Measurements from ENCODE around the gene ICAM2.
"Not testable (repeated sequence)": the region's sequence is repeated elsewhere in the genome, so short reads cannot be mapped to it uniquely, and the experiment has no call there.

Gene ICAM2

GRCh38 chr17:64024781-64025731, 4.6 kb upstream of the ICAM2 start:
- no peak overlapping the region for H2BK12ac ChIP-seq (ENCODE audit: low read length in 2 of 2)
- no peak overlapping the region for H2BK120ac ChIP-seq (ENCODE audit: low read depth, low read length)
- H3K9me3 ChIP-seq (ENCODE audit: control insufficient read depth, low read length): no peaks in the 10 kb centered on the region
- no peak overlapping the region for H2AFZ ChIP-seq (ENCODE audit: low read depth, low read length)
- peaks cover 3 to 5% of the 10 kb centered on the region in 2 experiments for H3K27me3 ChIP-seq (ENCODE audit: control insufficient read depth in 1 of 2, insufficient read depth in 1 of 2, low read length in 2 of 2)
- H4K8ac ChIP-seq (ENCODE audit: low read length): no peak overlapping the region
- no peak overlapping the region for H3K18ac ChIP-seq (ENCODE audit: low read depth in 1 of 2, low read length in 2 of 2)
- H4K91ac ChIP-seq (ENCODE audit: low read length): no peak overlapping the region
- H3K4ac ChIP-seq (ENCODE audit: low read depth in 1 of 2, low read length in 2 of 2): no peak overlapping the region
- WGBS: 84% methylated on average over 16 of the region's 19 CpGs
- DNase-seq: no peak
- H3K4me1 ChIP-seq (ENCODE audit: control insufficient read depth, insufficient read depth, low read depth, low read length): peaks cover 2% of the 10 kb centered on the region
- no peak overlapping the region for H2BK15ac ChIP-seq (ENCODE audit: low read depth, poor library complexity, severe bottlenecking)
- H3K14ac ChIP-seq (ENCODE audit: low read length in 2 of 2): no peak overlapping the region
- H3K27ac ChIP-seq (ENCODE audit: low read length, poor library complexity, severe bottlenecking): no peak overlapping the region
- H3K23ac ChIP-seq (ENCODE audit: low read length in 2 of 2): no peak overlapping the region
- H3K79me1 ChIP-seq (replicated peaks; ENCODE audit: low read length, poor library complexity, severe bottlenecking): no peaks in the 10 kb centered on the region
- no peak overlapping the region for H3K4me2 ChIP-seq (ENCODE audit: low read length, poor library complexity, severe bottlenecking)
- no peaks in the 10 kb centered on the region for H3K36me3 ChIP-seq (ENCODE audit: control insufficient read depth in 1 of 2, insufficient read depth in 2 of 2, low read depth in 1 of 2, low read length in 2 of 2)
- H2BK5ac ChIP-seq (ENCODE audit: low read depth, low read length, poor library complexity, severe bottlenecking): no peak overlapping the region
- H2AK5ac ChIP-seq (ENCODE audit: low read length, severe bottlenecking): no peak overlapping the region
- no peak overlapping the region for H3K4me3 ChIP-seq (ENCODE audit: insufficient read depth in 1 of 2, low read depth in 1 of 2, low read length in 2 of 2)
- no peak overlapping the region for H3K9ac ChIP-seq (ENCODE audit: low read length)

GRCh38 chr17:64024215-64024654, 3.8 kb upstream of the ICAM2 start:
- Histone ChIP-seq H3K23ac (ENCODE audit: low read length in 2 of 2) (no peak overlapping the region), H3K4me1 (ENCODE audit: control insufficient read depth, insufficient read depth, low read depth, low read length) (peaks cover 2% of the 10 kb centered on the region), H2BK12ac (ENCODE audit: low read length in 2 of 2) (no peak overlapping the region), H3K27me3 (ENCODE audit: control insufficient read depth in 1 of 2, insufficient read depth in 1 of 2, low read length in 2 of 2) (peaks cover 6 to 9% of the 10 kb centered on the region in 2 experiments), H3K9me3 (ENCODE audit: control insufficient read depth, low read length) (no peaks in the 10 kb centered on the region), H3K18ac (ENCODE audit: low read depth in 1 of 2, low read length in 2 of 2) (no peak overlapping the region), H2BK120ac (ENCODE audit: low read depth, low read length) (no peak overlapping the region), H4K8ac (ENCODE audit: low read length) (no peak overlapping the region), H3K14ac (ENCODE audit: low read length in 2 of 2) (no peak overlapping the region), H3K9ac (ENCODE audit: low read length) (no peak overlapping the region), H2BK5ac (ENCODE audit: low read depth, low read length, poor library complexity, severe bottlenecking) (no peak overlapping the region), H3K4me3 (ENCODE audit: insufficient read depth in 1 of 2, low read depth in 1 of 2, low read length in 2 of 2) (no peak overlapping the region), H3K4me2 (ENCODE audit: low read length, poor library complexity, severe bottlenecking) (no peak overlapping the region), H2BK15ac (ENCODE audit: low read depth, poor library complexity, severe bottlenecking) (no peak overlapping the region), H3K36me3 (ENCODE audit: control insufficient read depth in 1 of 2, insufficient read depth in 2 of 2, low read depth in 1 of 2, low read length in 2 of 2) (no peaks in the 10 kb centered on the region), H2AK5ac (ENCODE audit: low read length, severe bottlenecking) (no peak overlapping the region), H3K27ac (ENCODE audit: low read length, poor library complexity, severe bottlenecking) (no peak overlapping the region), H2AFZ (ENCODE audit: low read depth, low read length) (no peak overlapping the region), H4K91ac (ENCODE audit: low read length) (no peak overlapping the region), H3K4ac (ENCODE audit: low read depth in 1 of 2, low read length in 2 of 2) (no peak overlapping the region), H3K79me1 (replicated peaks; ENCODE audit: low read length, poor library complexity, severe bottlenecking) (no peaks in the 10 kb centered on the region)
- WGBS: 84% methylated on average over 8 of the region's 8 CpGs
- no peak for DNase-seq

- no peaks in the 10 kb centered on the region for H3K79me1 ChIP-seq (replicated peaks; ENCODE audit: low read length, poor library complexity, severe bottlenecking)
- no peak overlapping the region for H3K9ac ChIP-seq (ENCODE audit: low read length)
- no peak overlapping the region for H4K91ac ChIP-seq (ENCODE audit: low read length)
- no peak overlapping the region for H3K18ac ChIP-seq (ENCODE audit: low read depth in 1 of 2, low read length in 2 of 2)
- peaks cover 2% of the 10 kb centered on the region for H3K4me1 ChIP-seq (ENCODE audit: control insufficient read depth, insufficient read depth, low read depth, low read length)
- no peak overlapping the region for H2BK12ac ChIP-seq (ENCODE audit: low read length in 2 of 2)
- H3K23ac ChIP-seq (ENCODE audit: low read length in 2 of 2): no peak overlapping the region
- no peak overlapping the region for H2AFZ ChIP-seq (ENCODE audit: low read depth, low read length)
- no peak overlapping the region for H2BK5ac ChIP-seq (ENCODE audit: low read depth, low read length, poor library complexity, severe bottlenecking)
- H3K9me3 ChIP-seq (ENCODE audit: control insufficient read depth, low read length): no peaks in the 10 kb centered on the region
- no peak overlapping the region for H3K4me2 ChIP-seq (ENCODE audit: low read length, poor library complexity, severe bottlenecking)
- no peak overlapping the region for H3K27ac ChIP-seq (ENCODE audit: low read length, poor library complexity, severe bottlenecking)
- H3K4me3 ChIP-seq (ENCODE audit: insufficient read depth in 1 of 2, low read depth in 1 of 2, low read length in 2 of 2): no peak overlapping the region
- WGBS: 87% methylated on average over 5 of the region's 5 CpGs
- H4K8ac ChIP-seq (ENCODE audit: low read length): no peak overlapping the region
- H2BK15ac ChIP-seq (ENCODE audit: low read depth, poor library complexity, severe bottlenecking): no peak overlapping the region
- peaks cover 6 to 9% of the 10 kb centered on the region in 2 experiments for H3K27me3 ChIP-seq (ENCODE audit: control insufficient read depth in 1 of 2, insufficient read depth in 1 of 2, low read length in 2 of 2)
- no peak for DNase-seq
- no peak overlapping the region for H3K4ac ChIP-seq (ENCODE audit: low read depth in 1 of 2, low read length in 2 of 2)
- no peaks in the 10 kb centered on the region for H3K36me3 ChIP-seq (ENCODE audit: control insufficient read depth in 1 of 2, insufficient read depth in 2 of 2, low read depth in 1 of 2, low read length in 2 of 2)
- no peak overlapping the region for H2BK120ac ChIP-seq (ENCODE audit: low read depth, low read length)
- H2AK5ac ChIP-seq (ENCODE audit: low read length, severe bottlenecking): no peak overlapping the region
- no peak overlapping the region for H3K14ac ChIP-seq (ENCODE audit: low read length in 2 of 2)
Observed at GRCh38 chr17:64022611-64023063, 2.2 kb upstream of the ICAM2 start.

- not testable (repeated sequence) for H3K79me1 ChIP-seq (replicated peaks; ENCODE audit: low read length, poor library complexity, severe bottlenecking); H3K14ac ChIP-seq (ENCODE audit: low read length in 2 of 2); H3K4me2 ChIP-seq (ENCODE audit: low read length, poor library complexity, severe bottlenecking); H2BK15ac ChIP-seq (ENCODE audit: low read depth, poor library complexity, severe bottlenecking); H3K18ac ChIP-seq (ENCODE audit: low read depth in 1 of 2, low read length in 2 of 2); DNase-seq; H3K4me1 ChIP-seq (ENCODE audit: control insufficient read depth, insufficient read depth, low read depth, low read length); H2AFZ ChIP-seq (ENCODE audit: low read depth, low read length); H3K36me3 ChIP-seq (ENCODE audit: control insufficient read depth in 1 of 2, insufficient read depth in 2 of 2, low read depth in 1 of 2, low read length in 2 of 2); H2AK5ac ChIP-seq (ENCODE audit: low read length, severe bottlenecking); H3K27ac ChIP-seq (ENCODE audit: low read length, poor library complexity, severe bottlenecking); H3K9me3 ChIP-seq (ENCODE audit: control insufficient read depth, low read length); H2BK120ac ChIP-seq (ENCODE audit: low read depth, low read length); H3K23ac ChIP-seq (ENCODE audit: low read length in 2 of 2); H2BK5ac ChIP-seq (ENCODE audit: low read depth, low read length, poor library complexity, severe bottlenecking); H3K4me3 ChIP-seq (ENCODE audit: insufficient read depth in 1 of 2, low read depth in 1 of 2, low read length in 2 of 2); H3K4ac ChIP-seq (ENCODE audit: low read depth in 1 of 2, low read length in 2 of 2); H4K91ac ChIP-seq (ENCODE audit: low read length); H3K9ac ChIP-seq (ENCODE audit: low read length); H2BK12ac ChIP-seq (ENCODE audit: low read length in 2 of 2); H4K8ac ChIP-seq (ENCODE audit: low read length)
- H3K27me3 ChIP-seq (ENCODE audit: control insufficient read depth in 1 of 2, insufficient read depth in 1 of 2, low read length in 2 of 2): peaks cover 9 to 11% of the 10 kb centered on the region in 2 experiments
- 82% methylated on average over 9 of the region's 9 CpGs for WGBS
Observed at GRCh38 chr17:64019551-64019961, 877 bp downstream of the ICAM2 start.

All from mesenchymal stem cell (in vitro differentiated cells and primary cell).